Vagina (tissue), 2 donors: ENCODE data around the gene TPO.

Source experiments
- POLR2A ChIP-seq, 2 donors: fragments of 450-650 bp; IDR thresholded peaks; one replicate each; pipeline ENCODE4 v1.6.1; 2017; ENCODE audit warnings: antibody characterized with exemption in 2 of 2, mild to moderate bottlenecking in 2 of 2, moderate library complexity in 2 of 2
- POLR2AphosphoS5 ChIP-seq, 2 donors: sonication (generic); formaldehyde crosslinking; IDR thresholded peaks; one replicate each; pipeline ENCODE4 v1.9.0; 2017; ENCODE audit warnings: antibody characterized with exemption in 2 of 2, mild to moderate bottlenecking in 2 of 2, low read depth in 1 of 2; ENCODE audit not compliant: insufficient read depth in 1 of 2
- TF ChIP-seq, protein P1 (sequence below), 3 experiments: fragments of 450-650 bp in 2 of 3; fragments of 200-600 bp in 1 of 3; sonication (generic) in 1 of 3; IDR thresholded peaks; one replicate each; pipeline ENCODE4 v1.5.1; 2017 to 2019; ENCODE audit warnings: antibody characterized with exemption in 3 of 3, mild to moderate bottlenecking in 2 of 3, moderate library complexity in 2 of 3

DNA sequence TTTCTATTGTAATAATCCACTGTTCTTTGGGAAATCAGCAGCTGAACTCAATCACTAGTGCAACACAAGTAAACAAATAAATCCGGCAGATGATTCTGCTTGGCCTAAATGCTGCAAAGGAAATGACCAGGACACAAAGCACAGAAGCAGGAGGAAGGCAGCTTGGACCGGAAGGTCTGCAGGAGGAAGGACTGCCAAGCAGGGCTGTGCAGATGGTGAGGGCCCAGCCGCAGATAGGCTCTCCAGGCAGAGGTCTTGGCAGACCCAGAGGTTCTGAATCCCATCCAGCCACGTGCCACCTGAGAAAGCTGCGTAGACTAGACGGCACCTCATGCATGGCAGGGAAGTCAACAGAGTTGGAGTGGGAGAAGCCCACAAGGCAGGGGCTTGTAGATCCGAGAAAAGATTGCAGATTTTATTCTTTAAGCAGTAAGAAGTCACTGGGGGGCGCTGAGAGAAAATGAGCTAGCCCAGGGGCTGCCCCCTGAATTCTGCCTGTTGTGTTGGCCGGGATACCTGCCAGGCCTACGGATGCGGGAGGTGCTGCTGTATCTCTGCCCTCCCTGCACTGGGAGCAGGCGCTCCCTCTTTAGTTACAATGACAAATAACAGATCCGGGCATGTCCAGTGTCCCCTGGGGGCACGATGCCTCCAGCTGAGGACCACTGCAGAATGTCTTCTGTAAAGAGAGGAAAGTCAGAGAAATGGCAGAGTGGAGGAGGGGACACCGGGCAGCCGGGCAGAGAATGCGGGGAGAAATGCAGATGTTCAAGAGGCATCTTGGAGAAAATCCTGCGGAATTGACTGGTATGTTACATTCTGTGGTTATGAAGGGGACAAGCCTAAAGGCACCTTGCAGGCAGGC lies 177.6 kb downstream of the TPO start:
- TF ChIP-seq, protein P1, sequence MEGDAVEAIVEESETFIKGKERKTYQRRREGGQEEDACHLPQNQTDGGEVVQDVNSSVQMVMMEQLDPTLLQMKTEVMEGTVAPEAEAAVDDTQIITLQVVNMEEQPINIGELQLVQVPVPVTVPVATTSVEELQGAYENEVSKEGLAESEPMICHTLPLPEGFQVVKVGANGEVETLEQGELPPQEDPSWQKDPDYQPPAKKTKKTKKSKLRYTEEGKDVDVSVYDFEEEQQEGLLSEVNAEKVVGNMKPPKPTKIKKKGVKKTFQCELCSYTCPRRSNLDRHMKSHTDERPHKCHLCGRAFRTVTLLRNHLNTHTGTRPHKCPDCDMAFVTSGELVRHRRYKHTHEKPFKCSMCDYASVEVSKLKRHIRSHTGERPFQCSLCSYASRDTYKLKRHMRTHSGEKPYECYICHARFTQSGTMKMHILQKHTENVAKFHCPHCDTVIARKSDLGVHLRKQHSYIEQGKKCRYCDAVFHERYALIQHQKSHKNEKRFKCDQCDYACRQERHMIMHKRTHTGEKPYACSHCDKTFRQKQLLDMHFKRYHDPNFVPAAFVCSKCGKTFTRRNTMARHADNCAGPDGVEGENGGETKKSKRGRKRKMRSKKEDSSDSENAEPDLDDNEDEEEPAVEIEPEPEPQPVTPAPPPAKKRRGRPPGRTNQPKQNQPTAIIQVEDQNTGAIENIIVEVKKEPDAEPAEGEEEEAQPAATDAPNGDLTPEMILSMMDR (IDR thresholded peaks at IDR 0.05): no peak
- no peak for TF ChIP-seq POLR2A (IDR thresholded peaks at IDR 0.05)
- TF ChIP-seq POLR2AphosphoS5 (IDR thresholded peaks at IDR 0.05; ENCODE audit: insufficient read depth in 1 of 2, low read depth in 1 of 2): no peak
